Neural cell (in vitro differentiated cells): ENCODE measurements around the gene CUBN.

Experiments used
- CTCF ChIP-seq: fragments of 450-650 bp; IDR thresholded peaks from 2 replicates; pipeline ENCODE4 v1.5.1; 2014; ENCODE audit warnings: antibody characterized with exemption, mild to moderate bottlenecking, moderate library complexity; ENCODE audit not compliant: poor library complexity, severe bottlenecking
- EP300 ChIP-seq: fragments of 450-650 bp; conservative IDR thresholded peaks from 2 replicates; pipeline ENCODE4 v1.6.1; 2014; ENCODE audit warnings: antibody characterized with exemption, mild to moderate bottlenecking, moderate library complexity; ENCODE audit not compliant: poor library complexity, severe bottlenecking
- EZH2 ChIP-seq: fragments of 200-600, 300-800 bp; shearing (Covaris generic), sonication (generic); IDR thresholded peaks from 2 replicates; pipeline ENCODE4 v1.6.1; 2014; ENCODE audit warnings: antibody characterized with exemption, low read length, borderline replicate concordance, mild to moderate bottlenecking; ENCODE audit not compliant: insufficient read depth, poor library complexity, severe bottlenecking
- MXI1 ChIP-seq: fragments of 450-650 bp; conservative IDR thresholded peaks from 2 replicates; pipeline ENCODE4 v1.6.1; 2014; ENCODE audit warnings: antibody characterized with exemption, mild to moderate bottlenecking; ENCODE audit not compliant: poor library complexity, severe bottlenecking
- POLR2AphosphoS5 ChIP-seq: IDR thresholded peaks from 2 replicates; pipeline ENCODE4 v1.6.1; 2012
- RAD21 ChIP-seq: fragments of 450-650 bp; conservative IDR thresholded peaks from 2 replicates; pipeline ENCODE4 v1.6.1; 2014; ENCODE audit warnings: antibody characterized with exemption, mild to moderate bottlenecking, moderate library complexity
- REST ChIP-seq: IDR thresholded peaks from 2 replicates; pipeline ENCODE4 v1.6.1; 2012; ENCODE audit warnings: borderline replicate concordance
- TAF1 ChIP-seq: IDR thresholded peaks from 2 replicates; pipeline ENCODE4 v1.6.1; 2012; ENCODE audit warnings: low read depth

GRCh38 chr10:17178006-17178405 is 48.4 kb upstream of the CUBN start:
- TF ChIP-seq EZH2 (no peak), CTCF (no peak), REST (no peak), POLR2AphosphoS5 (no peak), RAD21 (no peak), MXI1 (no peak), EP300 (no peak), TAF1 (no peak)
